K562 (cell line): Measurements from ENCODE around the gene ALDH16A1. TPM values are rescaled to one million over a fixed set of nuclear protein-coding genes. Genes with fewer than 3 reads are reported as not detected.
A peak's percentile ranks its signal among the peaks of the same experiment; 100 is the strongest.

Source experiments
- BRF1 ChIP-seq: IDR thresholded peaks from 3 replicates; pipeline ENCODE4 v1.6.1; 2011; ENCODE audit warnings: borderline replicate concordance, mild to moderate bottlenecking; ENCODE audit not compliant: insufficient read length; ENCODE audit errors: extremely low read depth
- DNMT1 ChIP-seq: fragments of 450-650 bp; IDR thresholded peaks from 2 replicates; pipeline ENCODE4 v1.6.1; 2016; ENCODE audit warnings: antibody characterized with exemption, mild to moderate bottlenecking
- FOXM1 ChIP-seq, 2 experiments: fragments of 450-650 bp in 1 of 2; sonication (generic) in 1 of 2; formaldehyde crosslinking in 1 of 2; IDR thresholded peaks; 2 replicates each; pipeline versions ENCODE4 v1.6.1 to v1.9.0; 2017 to 2022; ENCODE audit warnings: low read depth in 2 of 2, mild to moderate bottlenecking in 2 of 2, missing genetic modification reagents in 1 of 2, moderate library complexity in 1 of 2
- HDAC3 ChIP-seq: fragments of 450-650 bp; IDR thresholded peaks from 2 replicates; pipeline ENCODE4 v1.6.1; 2018; ENCODE audit warnings: borderline replicate concordance, mild to moderate bottlenecking, moderate library complexity; ENCODE audit not compliant: partially characterized antibody
- HIVEP1 ChIP-seq: fragments of 250-450 bp; sonication (Bioruptor Pico); IDR thresholded peaks from 2 replicates; pipeline ENCODE4 v1.4.0; 2020; ENCODE audit warnings: mild to moderate bottlenecking
- MXI1 ChIP-seq: IDR thresholded peaks from 2 replicates; pipeline ENCODE4 v1.6.1; 2011; ENCODE audit warnings: low read depth, mild to moderate bottlenecking, improper control_type of control experiment, low read length
- PCBP2 ChIP-seq: fragments of 200-400 bp; formaldehyde crosslinking; IDR thresholded peaks from 2 replicates; pipeline ENCODE4 v1.6.1; 2018; ENCODE audit warnings: low read length, low read depth, mild to moderate bottlenecking, moderate library complexity; ENCODE audit not compliant: poor library complexity, severe bottlenecking
- SMAD4 ChIP-seq: fragments of 250-450 bp; sonication (Bioruptor Pico); conservative IDR thresholded peaks from 2 replicates; pipeline ENCODE4 v1.8.0; 2021; ENCODE audit warnings: inconsistent platforms, mild to moderate bottlenecking, moderate library complexity
- SRF ChIP-seq, 2 experiments: fragments of 250-450, 450-650 bp in 1 of 2; sonication (Bioruptor Pico) in 1 of 2; sonication (generic) in 1 of 2; formaldehyde crosslinking; IDR thresholded peaks; 2 replicates each; pipeline versions ENCODE4 v1.5.0 to v1.5.1; 2020 to 2022; ENCODE audit warnings: mild to moderate bottlenecking in 1 of 2, missing genetic modification reagents in 1 of 2
- ZNF239 ChIP-seq: fragments of 250-450 bp; sonication (Bioruptor Pico); IDR thresholded peaks from 2 replicates; pipeline ENCODE4 v1.4.0; 2020; ENCODE audit warnings: mild to moderate bottlenecking
- ZNF780A ChIP-seq: fragments of 250-450 bp; sonication (Bioruptor Pico); IDR thresholded peaks from 2 replicates; pipeline ENCODE4 v1.5.0; 2021; ENCODE audit warnings: mild to moderate bottlenecking
- polyA plus RNA-seq, 8 experiments: library from polyadenylated mRNA; depleted of rRNA in 4 of 8; stranded (reverse) in 5 of 8; unstranded in 3 of 8; fragments of >200 nt; fragmentation: Nextera tagmentation in 2 of 8; fragmentation: Illumina TruSeq in 1 of 8; extraction: Ambion mirVana in 2 of 8; extraction: Trizol in 1 of 8; gene quantifications; 2 replicates each; pipeline versions ENCODE4 v1.2.1 to v1.2.3, GENCODE V29; 2011 to 2014; ENCODE audit warnings: inconsistent platforms in 1 of 8, missing spikeins in 1 of 8
- total RNA-seq, 7 experiments: library from RNA; depleted of rRNA in 6 of 7; stranded (reverse); fragments of >200 nt in 6 of 7; fragmentation: Illumina TruSeq in 2 of 7; extraction: Trizol in 2 of 7; gene quantifications; 2 replicates each; pipeline versions ENCODE4 v1.2.1 to v1.2.3, GENCODE V29; 2011 to 2021; ENCODE audit warnings: low replicate concordance in 1 of 7
- TF ChIP-seq, protein P1 (sequence below): sonication (generic); formaldehyde crosslinking; IDR thresholded peaks from 2 replicates; pipeline ENCODE4 v1.8.0; 2022; ENCODE audit warnings: missing genetic modification reagents, mild to moderate bottlenecking, borderline replicate concordance
- TF ChIP-seq, protein P2 (sequence below), 2 experiments: fragments of 450-650 bp in 1 of 2; sonication (generic) in 1 of 2; formaldehyde crosslinking; conservative IDR thresholded peaks; 2 replicates each; pipeline versions ENCODE4 v1.4.0 to v1.8.1; 2020 to 2022; ENCODE audit warnings: mild to moderate bottlenecking in 1 of 2, missing genetic modification reagents in 1 of 2
- TF ChIP-seq, protein P3 (sequence below): fragments of 250-450 bp; sonication (Bioruptor Pico); IDR thresholded peaks from 2 replicates; pipeline ENCODE4 v1.5.0; 2020; ENCODE audit warnings: mild to moderate bottlenecking, borderline replicate concordance
- TF ChIP-seq, protein P4 (sequence below): fragments of 250-450 bp; sonication (Bioruptor Pico); IDR thresholded peaks from 2 replicates; pipeline ENCODE4 v1.5.0; 2021
- TF ChIP-seq, protein P5 (sequence below): fragments of 450-650 bp; IDR thresholded peaks from 2 replicates; pipeline ENCODE4 v1.6.1; 2017; ENCODE audit warnings: antibody characterized with exemption, mild to moderate bottlenecking

The ALDH16A1 gene
- total and polyA plus RNA-seq, 9 of the 15 experiments (the other 6 are each of a cell fraction or from before 2014, with no cell fraction given), result 2.2 to 52.2 (median 7.6) TPM

DNA sequence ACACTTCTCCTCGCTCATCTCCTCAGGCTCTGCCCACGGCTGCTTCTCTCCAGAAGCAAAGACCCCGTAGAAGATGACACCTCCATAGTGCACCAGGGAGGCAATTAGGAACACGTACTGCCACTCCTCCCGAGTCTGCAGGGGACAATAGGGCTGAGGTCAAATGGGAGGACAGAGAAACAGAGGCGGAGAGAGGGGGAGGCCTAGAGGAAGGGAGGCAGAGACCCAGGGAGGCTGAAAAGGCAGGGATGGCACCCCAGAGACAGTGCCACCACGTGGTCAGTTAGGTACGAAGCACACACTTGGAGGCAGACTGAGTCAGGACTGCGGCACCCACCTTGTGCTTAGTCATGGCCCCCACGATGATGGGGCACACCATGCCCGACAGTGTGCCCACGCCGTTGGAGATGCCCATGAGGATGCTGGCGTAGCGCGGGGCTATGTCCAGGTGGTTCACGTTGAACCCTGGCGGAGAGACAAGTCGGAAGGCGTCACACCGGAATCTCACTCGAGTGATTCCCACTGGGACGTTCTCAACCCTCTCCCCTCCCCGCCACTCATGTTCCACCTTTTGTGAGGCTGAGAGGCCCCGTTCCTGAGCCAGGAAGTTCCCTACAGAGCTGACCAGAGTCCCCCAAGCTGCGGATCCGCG, 22.2 kb upstream of the ALDH16A1 start (continued):
- TF ChIP-seq, protein P1, sequence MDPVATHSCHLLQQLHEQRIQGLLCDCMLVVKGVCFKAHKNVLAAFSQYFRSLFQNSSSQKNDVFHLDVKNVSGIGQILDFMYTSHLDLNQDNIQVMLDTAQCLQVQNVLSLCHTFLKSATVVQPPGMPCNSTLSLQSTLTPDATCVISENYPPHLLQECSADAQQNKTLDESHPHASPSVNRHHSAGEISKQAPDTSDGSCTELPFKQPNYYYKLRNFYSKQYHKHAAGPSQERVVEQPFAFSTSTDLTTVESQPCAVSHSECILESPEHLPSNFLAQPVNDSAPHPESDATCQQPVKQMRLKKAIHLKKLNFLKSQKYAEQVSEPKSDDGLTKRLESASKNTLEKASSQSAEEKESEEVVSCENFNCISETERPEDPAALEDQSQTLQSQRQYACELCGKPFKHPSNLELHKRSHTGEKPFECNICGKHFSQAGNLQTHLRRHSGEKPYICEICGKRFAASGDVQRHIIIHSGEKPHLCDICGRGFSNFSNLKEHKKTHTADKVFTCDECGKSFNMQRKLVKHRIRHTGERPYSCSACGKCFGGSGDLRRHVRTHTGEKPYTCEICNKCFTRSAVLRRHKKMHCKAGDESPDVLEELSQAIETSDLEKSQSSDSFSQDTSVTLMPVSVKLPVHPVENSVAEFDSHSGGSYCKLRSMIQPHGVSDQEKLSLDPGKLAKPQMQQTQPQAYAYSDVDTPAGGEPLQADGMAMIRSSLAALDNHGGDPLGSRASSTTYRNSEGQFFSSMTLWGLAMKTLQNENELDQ (CRISPR knock-in tag), result no peak
- TF ChIP-seq, protein P2, sequence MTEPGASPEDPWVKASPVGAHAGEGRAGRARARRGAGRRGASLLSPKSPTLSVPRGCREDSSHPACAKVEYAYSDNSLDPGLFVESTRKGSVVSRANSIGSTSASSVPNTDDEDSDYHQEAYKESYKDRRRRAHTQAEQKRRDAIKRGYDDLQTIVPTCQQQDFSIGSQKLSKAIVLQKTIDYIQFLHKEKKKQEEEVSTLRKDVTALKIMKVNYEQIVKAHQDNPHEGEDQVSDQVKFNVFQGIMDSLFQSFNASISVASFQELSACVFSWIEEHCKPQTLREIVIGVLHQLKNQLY (CRISPR knock-in tag; conservative IDR thresholded peaks at IDR 0.05), result 0 out of 4 replicates have a peak, but pooled peaks of 1 of the 2 experiments have one; percentile 36
- TF ChIP-seq BRF1 (no peak), MXI1 (no peak), SRF (CRISPR knock-in tag; IDR thresholded peaks at IDR 0.05) (peak in 1 of 2 experiments; percentile 44; a peak in 1 of 4 replicates), SMAD4 (no peak; the same call in 1 of the 2 replicates), PCBP2 (no peak), HDAC3 (no peak), ZNF239 (CRISPR knock-in tag) (no peak), DNMT1 (no peak), HIVEP1 (CRISPR knock-in tag) (no peak), ZNF780A (CRISPR knock-in tag) (no peak), FOXM1 (IDR thresholded peaks at IDR 0.05; ENCODE audit: low read depth) (no peak), FOXM1 (CRISPR knock-in tag; IDR thresholded peaks at IDR 0.05; ENCODE audit: low read depth) (no peak)
- TF ChIP-seq, protein P3, sequence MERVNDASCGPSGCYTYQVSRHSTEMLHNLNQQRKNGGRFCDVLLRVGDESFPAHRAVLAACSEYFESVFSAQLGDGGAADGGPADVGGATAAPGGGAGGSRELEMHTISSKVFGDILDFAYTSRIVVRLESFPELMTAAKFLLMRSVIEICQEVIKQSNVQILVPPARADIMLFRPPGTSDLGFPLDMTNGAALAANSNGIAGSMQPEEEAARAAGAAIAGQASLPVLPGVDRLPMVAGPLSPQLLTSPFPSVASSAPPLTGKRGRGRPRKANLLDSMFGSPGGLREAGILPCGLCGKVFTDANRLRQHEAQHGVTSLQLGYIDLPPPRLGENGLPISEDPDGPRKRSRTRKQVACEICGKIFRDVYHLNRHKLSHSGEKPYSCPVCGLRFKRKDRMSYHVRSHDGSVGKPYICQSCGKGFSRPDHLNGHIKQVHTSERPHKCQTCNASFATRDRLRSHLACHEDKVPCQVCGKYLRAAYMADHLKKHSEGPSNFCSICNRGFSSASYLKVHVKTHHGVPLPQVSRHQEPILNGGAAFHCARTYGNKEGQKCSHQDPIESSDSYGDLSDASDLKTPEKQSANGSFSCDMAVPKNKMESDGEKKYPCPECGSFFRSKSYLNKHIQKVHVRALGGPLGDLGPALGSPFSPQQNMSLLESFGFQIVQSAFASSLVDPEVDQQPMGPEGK (CRISPR knock-in tag), result no peak
- TF ChIP-seq, protein P4, sequence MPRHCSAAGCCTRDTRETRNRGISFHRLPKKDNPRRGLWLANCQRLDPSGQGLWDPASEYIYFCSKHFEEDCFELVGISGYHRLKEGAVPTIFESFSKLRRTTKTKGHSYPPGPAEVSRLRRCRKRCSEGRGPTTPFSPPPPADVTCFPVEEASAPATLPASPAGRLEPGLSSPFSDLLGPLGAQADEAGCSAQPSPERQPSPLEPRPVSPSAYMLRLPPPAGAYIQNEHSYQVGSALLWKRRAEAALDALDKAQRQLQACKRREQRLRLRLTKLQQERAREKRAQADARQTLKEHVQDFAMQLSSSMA (CRISPR knock-in tag), result no peak
- TF ChIP-seq, protein P5, sequence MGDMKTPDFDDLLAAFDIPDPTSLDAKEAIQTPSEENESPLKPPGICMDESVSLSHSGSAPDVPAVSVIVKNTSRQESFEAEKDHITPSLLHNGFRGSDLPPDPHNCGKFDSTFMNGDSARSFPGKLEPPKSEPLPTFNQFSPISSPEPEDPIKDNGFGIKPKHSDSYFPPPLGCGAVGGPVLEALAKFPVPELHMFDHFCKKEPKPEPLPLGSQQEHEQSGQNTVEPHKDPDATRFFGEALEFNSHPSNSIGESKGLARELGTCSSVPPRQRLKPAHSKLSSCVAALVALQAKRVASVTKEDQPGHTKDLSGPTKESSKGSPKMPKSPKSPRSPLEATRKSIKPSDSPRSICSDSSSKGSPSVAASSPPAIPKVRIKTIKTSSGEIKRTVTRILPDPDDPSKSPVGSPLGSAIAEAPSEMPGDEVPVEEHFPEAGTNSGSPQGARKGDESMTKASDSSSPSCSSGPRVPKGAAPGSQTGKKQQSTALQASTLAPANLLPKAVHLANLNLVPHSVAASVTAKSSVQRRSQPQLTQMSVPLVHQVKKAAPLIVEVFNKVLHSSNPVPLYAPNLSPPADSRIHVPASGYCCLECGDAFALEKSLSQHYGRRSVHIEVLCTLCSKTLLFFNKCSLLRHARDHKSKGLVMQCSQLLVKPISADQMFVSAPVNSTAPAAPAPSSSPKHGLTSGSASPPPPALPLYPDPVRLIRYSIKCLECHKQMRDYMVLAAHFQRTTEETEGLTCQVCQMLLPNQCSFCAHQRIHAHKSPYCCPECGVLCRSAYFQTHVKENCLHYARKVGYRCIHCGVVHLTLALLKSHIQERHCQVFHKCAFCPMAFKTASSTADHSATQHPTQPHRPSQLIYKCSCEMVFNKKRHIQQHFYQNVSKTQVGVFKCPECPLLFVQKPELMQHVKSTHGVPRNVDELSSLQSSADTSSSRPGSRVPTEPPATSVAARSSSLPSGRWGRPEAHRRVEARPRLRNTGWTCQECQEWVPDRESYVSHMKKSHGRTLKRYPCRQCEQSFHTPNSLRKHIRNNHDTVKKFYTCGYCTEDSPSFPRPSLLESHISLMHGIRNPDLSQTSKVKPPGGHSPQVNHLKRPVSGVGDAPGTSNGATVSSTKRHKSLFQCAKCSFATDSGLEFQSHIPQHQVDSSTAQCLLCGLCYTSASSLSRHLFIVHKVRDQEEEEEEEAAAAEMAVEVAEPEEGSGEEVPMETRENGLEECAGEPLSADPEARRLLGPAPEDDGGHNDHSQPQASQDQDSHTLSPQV, result peak; percentile 84
